ENCODE results near the gene DAPL1.

The DAPL1 gene

DNA sequence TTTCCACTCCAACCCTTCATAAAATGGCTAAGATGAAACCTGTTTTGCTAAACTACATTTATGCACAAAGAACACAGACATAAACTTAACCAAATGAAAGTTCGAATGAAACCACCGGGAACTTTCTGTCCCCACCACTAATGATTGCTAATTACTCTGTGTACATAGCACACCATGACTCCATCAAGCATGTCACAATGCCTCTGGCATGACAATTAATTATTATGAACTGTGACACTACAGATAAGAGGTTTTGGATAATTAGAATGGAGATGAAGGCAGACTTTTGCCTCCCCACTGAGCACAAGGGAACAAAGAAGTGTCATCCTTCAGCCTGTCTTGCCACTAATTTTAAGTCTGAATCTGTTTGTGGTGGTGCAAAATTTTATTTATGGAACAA lies 1.5 kb downstream of the DAPL1 start:
- H3K27me3 Mint-ChIP-seq (ENCODE audit: low read depth) = peaks cover 12% of the 10 kb centered on the region
- H3K9me3 Mint-ChIP-seq = no peaks in the 10 kb centered on the region
- no peak overlapping the region for H3K27ac Mint-ChIP-seq
- H3K4me3 Mint-ChIP-seq = no peak overlapping the region
- no peaks in the 10 kb centered on the region for H3K36me3 Mint-ChIP-seq (ENCODE audit: low read depth)
- H3K4me1 Mint-ChIP-seq (ENCODE audit: low read depth) = no peaks in the 10 kb centered on the region

DNA sequence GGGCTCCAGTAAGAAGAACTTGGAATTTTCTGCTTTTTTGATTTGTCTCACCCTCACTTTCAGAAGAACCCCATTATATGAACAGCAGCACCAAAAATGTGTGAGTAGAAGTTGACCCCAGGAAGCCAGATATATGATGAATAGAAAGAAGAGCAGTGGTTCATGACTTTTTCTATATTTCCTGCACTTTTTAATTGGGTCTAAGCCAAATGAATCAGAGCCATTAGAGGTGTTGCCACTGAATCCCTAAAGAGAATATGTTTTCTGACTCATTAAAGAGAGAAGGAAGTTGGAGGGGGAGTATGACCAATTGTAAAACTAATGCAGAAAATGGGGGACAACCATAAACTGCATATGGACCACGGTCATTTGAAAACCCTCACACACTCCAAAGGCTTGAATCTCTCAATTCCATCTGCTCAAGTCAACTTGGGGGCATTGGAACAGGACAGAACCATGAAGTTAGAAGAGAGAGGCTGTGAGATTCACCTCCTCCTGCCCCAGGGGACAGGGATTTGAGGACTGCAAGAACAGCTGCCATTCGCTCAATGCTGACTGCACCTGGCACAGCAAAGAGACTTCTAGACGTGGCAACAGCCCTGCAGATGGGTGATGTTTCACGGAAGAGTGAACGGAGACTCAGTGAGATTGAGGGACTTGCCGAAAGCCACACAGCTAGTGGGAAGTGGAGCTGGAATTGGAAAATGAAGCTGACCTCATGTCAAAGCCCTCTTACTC lies 3.0 kb downstream of the DAPL1 start:
- Mint-ChIP-seq H3K4me1 (ENCODE audit: low read depth) (no peaks in the 10 kb centered on the region), H3K27me3 (ENCODE audit: low read depth) (peaks cover 12% of the 10 kb centered on the region), H3K9me3 (no peaks in the 10 kb centered on the region), H3K27ac (no peak overlapping the region), H3K36me3 (ENCODE audit: low read depth) (no peaks in the 10 kb centered on the region), H3K4me3 (no peak overlapping the region)

- Mint-ChIP-seq H3K4me1 (ENCODE audit: low read depth) (no peaks in the 10 kb centered on the region), H3K4me3 (no peak overlapping the region), H3K9me3 (no peaks in the 10 kb centered on the region), H3K27me3 (ENCODE audit: low read depth) (peaks cover 12% of the 10 kb centered on the region), H3K27ac (no peak overlapping the region), H3K36me3 (ENCODE audit: low read depth) (no peaks in the 10 kb centered on the region)
Observed at GRCh38 chr2:158799181-158799580, 4.1 kb downstream of the DAPL1 start.

GRCh38 chr2:158803506-158803905 lies 8.4 kb downstream of the DAPL1 start:
- Mint-ChIP-seq H3K4me1 (ENCODE audit: low read depth) (no peaks in the 10 kb centered on the region), H3K27me3 (ENCODE audit: low read depth) (peaks cover 9% of the 10 kb centered on the region), H3K36me3 (ENCODE audit: low read depth) (no peaks in the 10 kb centered on the region), H3K4me3 (no peak overlapping the region), H3K27ac (no peak overlapping the region), H3K9me3 (no peaks in the 10 kb centered on the region)

DNA sequence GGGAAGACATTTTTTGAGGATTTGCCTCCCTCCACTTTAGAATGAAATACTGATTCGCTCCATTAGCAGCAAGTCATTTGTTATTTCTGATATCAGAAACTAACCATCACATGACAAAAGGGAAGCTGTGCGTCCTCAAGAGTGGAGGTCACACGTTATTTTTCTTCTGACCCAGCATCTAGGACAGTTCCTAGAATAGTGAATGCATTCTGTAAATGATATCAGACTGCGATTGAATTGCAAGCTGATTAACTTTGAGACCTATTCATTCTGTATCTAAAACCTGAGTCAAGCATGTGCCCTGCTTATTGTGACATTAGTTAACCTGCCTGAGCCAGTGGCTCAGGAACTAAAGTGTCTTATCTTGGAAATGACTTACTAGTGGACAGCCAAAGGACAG lies 10.1 kb downstream of the DAPL1 start:
- Mint-ChIP-seq H3K4me3 (no peak overlapping the region), H3K9me3 (no peaks in the 10 kb centered on the region), H3K27me3 (ENCODE audit: low read depth) (peaks cover 5% of the 10 kb centered on the region), H3K4me1 (ENCODE audit: low read depth) (no peaks in the 10 kb centered on the region), H3K27ac (no peak overlapping the region), H3K36me3 (ENCODE audit: low read depth) (no peaks in the 10 kb centered on the region)

GRCh38 chr2:158805936-158806335 lies 10.8 kb downstream of the DAPL1 start:
- Mint-ChIP-seq H3K36me3 (ENCODE audit: low read depth) (no peaks in the 10 kb centered on the region), H3K4me3 (no peak overlapping the region)

GRCh38 chr2:158806941-158807340 lies 11.8 kb downstream of the DAPL1 start:
- Mint-ChIP-seq H3K4me1 (ENCODE audit: low read depth) (no peaks in the 10 kb centered on the region), H3K9me3 (no peaks in the 10 kb centered on the region), H3K27me3 (ENCODE audit: low read depth) (peaks cover 3% of the 10 kb centered on the region), H3K27ac (no peak overlapping the region), H3K36me3 (ENCODE audit: low read depth) (no peaks in the 10 kb centered on the region), H3K4me3 (no peak overlapping the region)

More at GRCh38 chr2:158805936-158806335, 10.8 kb downstream of the DAPL1 start:
- Mint-ChIP-seq H3K27ac (no peak overlapping the region), H3K4me1 (ENCODE audit: low read depth) (no peaks in the 10 kb centered on the region), H3K27me3 (ENCODE audit: low read depth) (peaks cover 3% of the 10 kb centered on the region), H3K9me3 (no peaks in the 10 kb centered on the region)

DNA sequence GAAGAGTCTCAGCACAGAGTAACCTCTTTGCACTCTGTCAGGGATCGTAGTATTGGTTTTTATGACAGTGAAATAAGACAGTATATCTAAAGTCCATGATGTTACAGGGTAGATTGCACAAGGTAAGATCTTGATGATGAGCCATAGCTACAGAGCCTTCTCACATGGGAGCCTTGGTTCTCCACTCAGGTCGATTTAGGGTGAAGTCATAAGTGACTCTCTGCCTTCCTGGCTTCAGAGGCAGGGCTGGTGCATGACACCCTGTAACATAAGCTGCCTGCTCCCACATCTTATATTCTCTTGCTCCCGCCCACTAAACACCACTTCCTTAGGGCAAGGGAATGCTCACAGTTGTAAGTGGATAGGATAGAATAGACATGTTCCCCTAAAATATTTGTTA lies 13.3 kb downstream of the DAPL1 start:
- peaks cover 9% of the 10 kb centered on the region for H3K27me3 Mint-ChIP-seq (ENCODE audit: low read depth)
- no peaks in the 10 kb centered on the region for H3K9me3 Mint-ChIP-seq
- H3K4me1 Mint-ChIP-seq (ENCODE audit: low read depth) = no peaks in the 10 kb centered on the region
- H3K4me3 Mint-ChIP-seq = no peak overlapping the region
- H3K36me3 Mint-ChIP-seq (ENCODE audit: low read depth) = no peaks in the 10 kb centered on the region
- no peak overlapping the region for H3K27ac Mint-ChIP-seq

DNA sequence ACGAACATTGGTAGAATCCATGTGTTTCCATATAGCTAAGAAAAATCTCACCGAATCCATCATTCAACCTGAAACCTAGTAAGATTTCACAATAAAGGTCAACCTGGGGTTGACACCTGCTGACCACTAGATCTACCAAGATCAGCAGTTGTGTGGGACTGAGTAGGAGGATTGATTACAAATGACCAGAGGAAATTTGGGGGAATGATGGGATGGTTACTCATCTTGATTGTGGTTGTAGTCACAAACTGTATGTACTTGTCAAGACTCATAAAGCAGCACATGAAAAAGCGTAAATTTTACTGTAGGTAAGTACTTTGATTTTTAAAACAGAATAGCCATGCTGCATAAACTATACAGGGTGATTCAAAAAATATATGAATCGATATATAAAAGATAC lies 14.7 kb downstream of the DAPL1 start:
- H3K4me3 Mint-ChIP-seq = no peak overlapping the region
- H3K4me1 Mint-ChIP-seq (ENCODE audit: low read depth) = no peaks in the 10 kb centered on the region
- H3K9me3 Mint-ChIP-seq = no peaks in the 10 kb centered on the region
- no peak overlapping the region for H3K27ac Mint-ChIP-seq
- H3K27me3 Mint-ChIP-seq (ENCODE audit: low read depth) = peaks cover 9% of the 10 kb centered on the region
- no peaks in the 10 kb centered on the region for H3K36me3 Mint-ChIP-seq (ENCODE audit: low read depth)

- Mint-ChIP-seq H3K27me3 (ENCODE audit: low read depth) (peaks cover 9% of the 10 kb centered on the region), H3K36me3 (ENCODE audit: low read depth) (no peaks in the 10 kb centered on the region), H3K27ac (no peak overlapping the region), H3K4me1 (ENCODE audit: low read depth) (no peaks in the 10 kb centered on the region), H3K9me3 (no peaks in the 10 kb centered on the region), H3K4me3 (no peak overlapping the region)
Observed at GRCh38 chr2:158810731-158811460, 15.8 kb downstream of the DAPL1 start.

GRCh38 chr2:158815166-158815565 lies 20.0 kb downstream of the DAPL1 start:
- no peak overlapping the region for H3K27ac Mint-ChIP-seq
- no peaks in the 10 kb centered on the region for H3K9me3 Mint-ChIP-seq
- H3K4me3 Mint-ChIP-seq = no peak overlapping the region
- H3K36me3 Mint-ChIP-seq (ENCODE audit: low read depth) = no peaks in the 10 kb centered on the region
- H3K27me3 Mint-ChIP-seq (ENCODE audit: low read depth) = peaks cover 10% of the 10 kb centered on the region
- H3K4me1 Mint-ChIP-seq (ENCODE audit: low read depth) = no peaks in the 10 kb centered on the region

DNA sequence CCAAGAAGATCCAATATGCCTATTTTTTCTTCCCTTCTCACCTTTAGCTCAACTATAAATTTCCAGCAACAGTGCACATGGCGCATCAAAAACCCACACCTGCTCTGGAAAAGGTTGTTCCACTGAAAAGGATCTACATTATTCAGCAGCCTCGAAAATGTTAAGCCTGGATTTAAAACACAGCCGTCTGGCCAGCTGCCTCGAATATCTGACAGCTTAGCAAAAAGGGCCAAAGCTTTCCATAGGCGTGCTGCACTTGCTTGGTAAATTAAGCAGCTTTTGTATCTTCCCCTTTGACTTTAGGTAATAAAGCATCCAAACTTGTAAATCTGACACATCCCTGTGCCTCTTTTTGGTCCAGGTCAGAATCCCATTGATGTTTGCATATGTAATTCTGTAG lies 20.5 kb downstream of the DAPL1 start:
- Mint-ChIP-seq H3K27ac (no peak overlapping the region), H3K4me3 (no peak overlapping the region), H3K27me3 (ENCODE audit: low read depth) (peaks cover 10% of the 10 kb centered on the region), H3K4me1 (ENCODE audit: low read depth) (no peaks in the 10 kb centered on the region), H3K9me3 (no peaks in the 10 kb centered on the region), H3K36me3 (ENCODE audit: low read depth) (no peaks in the 10 kb centered on the region)

DNA sequence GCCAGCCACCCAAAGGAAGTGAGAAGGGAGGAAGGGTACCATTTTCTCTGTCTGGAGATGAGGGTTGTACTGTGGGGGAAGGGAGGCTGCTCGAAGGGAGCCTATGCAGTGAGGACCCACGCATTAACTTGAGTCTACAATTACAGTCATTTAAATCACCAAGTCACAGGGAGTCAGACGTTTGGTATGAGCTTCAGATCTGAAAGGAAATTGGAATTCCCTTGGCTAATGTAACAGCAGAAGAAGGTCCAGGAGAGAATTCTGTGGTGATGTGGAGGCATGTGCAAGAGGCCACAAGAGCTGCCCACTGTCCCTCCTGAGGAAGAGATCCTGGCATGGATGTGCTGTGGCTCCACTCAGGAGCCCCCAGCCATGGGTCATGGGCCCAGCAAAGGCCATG lies 22.5 kb downstream of the DAPL1 start:
- Mint-ChIP-seq H3K9me3 (no peaks in the 10 kb centered on the region), H3K27me3 (ENCODE audit: low read depth) (peaks cover 9% of the 10 kb centered on the region), H3K4me3 (no peak overlapping the region), H3K36me3 (ENCODE audit: low read depth) (no peaks in the 10 kb centered on the region), H3K27ac (no peak overlapping the region), H3K4me1 (ENCODE audit: low read depth) (no peaks in the 10 kb centered on the region)

DNA sequence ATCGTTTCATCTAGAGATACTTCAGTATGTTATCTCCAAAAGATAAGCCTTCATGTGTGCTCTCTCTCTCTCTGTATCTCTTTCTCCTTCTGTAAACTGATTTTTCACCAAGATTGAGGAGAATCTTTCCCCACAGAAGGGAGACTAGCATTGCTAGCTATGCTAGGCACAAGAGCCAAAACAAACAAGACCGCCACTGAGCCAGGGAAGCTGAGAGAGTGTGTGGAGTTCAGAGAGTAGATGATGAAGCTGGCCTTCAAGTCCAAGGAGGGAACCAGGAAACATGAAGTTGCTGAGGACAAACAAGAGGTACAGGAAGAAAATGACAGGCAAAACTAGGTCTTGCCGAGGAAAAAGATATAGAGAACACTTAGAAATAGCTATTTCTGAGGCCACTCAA lies 23.4 kb downstream of the DAPL1 start:
- Mint-ChIP-seq H3K9me3 (no peaks in the 10 kb centered on the region), H3K27ac (no peak overlapping the region), H3K27me3 (ENCODE audit: low read depth) (peaks cover 4% of the 10 kb centered on the region), H3K4me1 (ENCODE audit: low read depth) (no peaks in the 10 kb centered on the region), H3K4me3 (no peak overlapping the region), H3K36me3 (ENCODE audit: low read depth) (no peaks in the 10 kb centered on the region)

- H3K27ac Mint-ChIP-seq = no peak overlapping the region
- H3K4me3 Mint-ChIP-seq = no peak overlapping the region
- peaks cover 4% of the 10 kb centered on the region for H3K27me3 Mint-ChIP-seq (ENCODE audit: low read depth)
- no peaks in the 10 kb centered on the region for H3K9me3 Mint-ChIP-seq
- no peaks in the 10 kb centered on the region for H3K4me1 Mint-ChIP-seq (ENCODE audit: low read depth)
- no peaks in the 10 kb centered on the region for H3K36me3 Mint-ChIP-seq (ENCODE audit: low read depth)
Observed at GRCh38 chr2:158822193-158822592, 27.1 kb downstream of the DAPL1 start.

All from T-helper 1 cell treated with Interleukin-12 subunit alpha and Interleukin-12 subunit beta and Interleukin-4 antibody, amounts not matched to agents 30 μg/mL and 1 μg/mL, for 36 hours (primary cell).